Activated CD4-positive, alpha-beta T cell treated with anti-CD3 and anti-CD28 coated beads for 36 hours (primary cell): ENCODE data around the gene TMEM80. TPM values are rescaled to one million over a fixed set of nuclear protein-coding genes. Genes with fewer than 3 reads are reported as not detected.

ENCODE experiments used
- ATAC-seq: fragments of 200-7000 bp; cut with Tn5 transposase; one replicate; pipeline ENCODE4 v1.10.0; 2021; ENCODE audit warnings: mild to moderate bottlenecking, moderate library complexity
- CTCF ChIA-PET: fragments of 350-600 bp; sonication (Branson Sonifier 250); formaldehyde crosslinking; loops from one replicate; lab custom pipeline; 2021; ENCODE audit warnings: antibody characterized with exemption; lab: Charles Lee
- POLR2A ChIA-PET: fragments of 350-600 bp; sonication (Branson Sonifier 250); formaldehyde crosslinking; loops from one replicate; lab custom pipeline; 2021; ENCODE audit warnings: antibody characterized with exemption, inconsistent platforms; lab: Charles Lee
- DNase-seq: peaks from one replicate; pipeline ENCODE4 v3.0.0-alpha.2; 2020
- H3K27ac Mint-ChIP-seq: one replicate; pipeline ENCODE4 v1.8.0; 2021; ENCODE audit warnings: mixed read lengths
- H3K27me3 Mint-ChIP-seq: one replicate; pipeline ENCODE4 v1.8.0; 2021; ENCODE audit warnings: mixed read lengths
- H3K36me3 Mint-ChIP-seq: one replicate; pipeline ENCODE4 v1.8.0; 2021; ENCODE audit warnings: low read depth, mixed read lengths
- H3K4me1 Mint-ChIP-seq: one replicate; pipeline ENCODE4 v1.8.0; 2021; ENCODE audit warnings: mixed read lengths
- H3K4me3 Mint-ChIP-seq: one replicate; pipeline ENCODE4 v1.8.0; 2021; ENCODE audit warnings: mild to moderate bottlenecking, moderate library complexity, mixed read lengths
- H3K9me3 Mint-ChIP-seq: one replicate; pipeline ENCODE4 v1.8.0; 2021; ENCODE audit warnings: low read depth, mixed read lengths
- intact Hi-C, 2 experiments: fragments of 100-400 bp; cut with DNase I in 1 of 2; cut with micrococcal nuclease in 1 of 2; formaldehyde crosslinking; loops; one replicate each; pipeline versions ENCODE4 v1.14.2 to v1.15.1; 2022 to 2024; cut with DNase I, micrococcal nuclease
- total RNA-seq, 2 experiments: library from RNA; stranded (reverse); gene quantifications; one replicate each; pipeline ENCODE4 v1.2.3, GENCODE V29; 2021

TMEM80 gene
- total RNA-seq, 2 experiments from 2014 or later, result 11.4 to 11.9 TPM

DNA sequence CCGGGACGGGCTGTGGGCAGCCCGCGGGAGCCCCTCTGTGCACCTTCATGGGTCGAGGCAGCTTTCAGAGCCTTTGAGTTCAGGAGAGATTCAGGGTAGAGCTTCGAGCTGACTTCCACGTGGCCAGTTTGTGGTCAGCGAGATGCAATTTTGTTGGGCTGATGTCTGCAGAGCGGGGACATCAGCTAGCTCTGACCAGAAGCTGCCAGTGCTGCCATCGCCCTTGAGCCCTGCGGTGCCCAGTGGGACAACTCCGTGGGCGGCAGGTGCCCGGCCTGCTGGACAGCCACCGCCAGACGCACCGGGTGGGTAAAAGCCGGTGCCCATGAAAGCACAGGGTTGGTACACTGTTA, 52.4 kb downstream of the TMEM80 start:
- CTCF ChIA-PET, result interaction anchor here (0.7 to 3.3 kb wide), 7 partner anchors 11 to 188 kb away, joined by 3 to 15 read pairs (median 3); partner anchors contain the start of genes GATD1, LMNTD2 and RASSF7
- intact Hi-C loops, result no loop called here
- Mint-ChIP-seq H3K4me3 (peak overlapping the region; percentile 82), H3K4me1 (peaks cover 20% of the 10 kb centered on the region), H3K27ac (peak overlapping the region; percentile 72), H3K36me3 (peaks cover 11% of the 10 kb centered on the region), H3K9me3 (no peaks in the 10 kb centered on the region), H3K27me3 (no peaks in the 10 kb centered on the region)
- POLR2A ChIA-PET, result no interaction called here
- DNase-seq (no peak), ATAC-seq (peak; percentile 4)

GRCh38 chr11:749731-750130, 54.1 kb downstream of the TMEM80 start:
- peaks cover 11% of the 10 kb centered on the region for H3K36me3 Mint-ChIP-seq

More at GRCh38 chr11:749731-750130, 54.1 kb downstream of the TMEM80 start:
- ChIA-PET POLR2A (no interaction called here), CTCF (interaction anchor here (0.6 to 1.1 kb wide), 2 partner anchors 22 to 121 kb away, joined by 3 read pairs; no protein-coding TSS in a partner anchor)
- Mint-ChIP-seq H3K27me3 (no peaks in the 10 kb centered on the region), H3K9me3 (no peaks in the 10 kb centered on the region), H3K27ac (peak overlapping the region; percentile 26), H3K4me3 (peak overlapping the region; percentile 41), H3K4me1 (peaks cover 20% of the 10 kb centered on the region)
- DNase-seq, result no peak
- ATAC-seq, result no peak
- intact Hi-C loops, result no loop called here

Other genes with a start within 250 kb of the TMEM80 start
- 10 to 100 TPM; 14.8 to 18.8 TPM for gene PTDSS2, start 245.5 kb upstream of the TMEM80 start, total RNA-seq
- 100 to 1,000 TPM; 111 to 116 TPM for gene RNH1, start 188.6 kb upstream of the TMEM80 start, total RNA-seq
- gene HRAS, start 160.2 kb upstream of the TMEM80 start, total RNA-seq, result 10 to 100 TPM; 26.8 to 41.9 TPM
- gene LRRC56, start 158.3 kb upstream of the TMEM80 start, total RNA-seq, result under 1 TPM; 0.96 to 0.98 TPM
- gene LMNTD2, start 135.1 kb upstream of the TMEM80 start, total RNA-seq, result 1 to 10 TPM; 2.7 to 4.9 TPM
- 10 to 100 TPM; 16.8 TPM for gene RASSF7, start 134.8 kb upstream of the TMEM80 start, total RNA-seq
- 10 to 100 TPM; 40.0 to 44.5 TPM for gene PHRF1, start 119.3 kb upstream of the TMEM80 start, total RNA-seq
- gene IRF7, start 79.9 kb upstream of the TMEM80 start, total RNA-seq, result 10 to 100 TPM; 57.1 to 62.6 TPM
- not detected for gene CDHR5, start 70.9 kb upstream of the TMEM80 start, total RNA-seq
- not detected for gene SCT, start 68.6 kb upstream of the TMEM80 start, total RNA-seq
- gene DRD4, start 58.5 kb upstream of the TMEM80 start, total RNA-seq, result under 1 TPM; 0.30 to 0.47 TPM
- 10 to 100 TPM; 47.4 to 56.6 TPM for gene DEAF1, start 594 bp upstream of the TMEM80 start, total RNA-seq
- 10 to 100 TPM in 1 of 2 experiments, 1 to 10 TPM in 1; 8.0 to 10.5 TPM for gene EPS8L2, start 10.4 kb downstream of the TMEM80 start, total RNA-seq
- gene TALDO1, start 51.6 kb downstream of the TMEM80 start, total RNA-seq, result 100 to 1,000 TPM; 239 to 246 TPM
- gene GATD1, start 81.7 kb downstream of the TMEM80 start, total RNA-seq, result 10 to 100 TPM; 45.7 to 59.8 TPM
- 1 to 10 TPM in 1 of 2 experiments, under 1 TPM in 1; 0.50 to 1.1 TPM for gene CEND1, start 94.3 kb downstream of the TMEM80 start, total RNA-seq
- gene SLC25A22, start 102.5 kb downstream of the TMEM80 start, total RNA-seq, result 10 to 100 TPM; 33.9 to 36.6 TPM
- 10 to 100 TPM; 21.1 to 29.1 TPM for gene PIDD1, start 109.4 kb downstream of the TMEM80 start, total RNA-seq
- gene RPLP2, start 114.2 kb downstream of the TMEM80 start, total RNA-seq, result 1,000 to 10,000 TPM; 2,132 to 3,230 TPM
- gene PNPLA2, start 123.1 kb downstream of the TMEM80 start, total RNA-seq, result 10 to 100 TPM; 24.7 to 26.2 TPM
- under 1 TPM; 0.33 to 0.50 TPM for gene CRACR2B, start 132.1 kb downstream of the TMEM80 start, total RNA-seq
- gene CD151, start 137.1 kb downstream of the TMEM80 start, total RNA-seq, result 10 to 100 TPM; 36.8 to 38.6 TPM
- gene POLR2L, start 146.7 kb downstream of the TMEM80 start, total RNA-seq, result 10 to 100 TPM; 74.6 to 79.4 TPM
- 1 to 10 TPM; 5.2 to 6.0 TPM for gene TSPAN4, start 147.0 kb downstream of the TMEM80 start, total RNA-seq
- gene CHID1, start 215.0 kb downstream of the TMEM80 start, total RNA-seq, result 10 to 100 TPM; 60.4 to 75.3 TPM
- 10 to 100 TPM; 43.5 to 71.6 TPM for gene AP2A2, start 230.1 kb downstream of the TMEM80 start, total RNA-seq